ENCODE measurements around the gene KRT26. TPM values are rescaled to one million over a fixed set of nuclear protein-coding genes. Genes with fewer than 3 reads are reported as not detected.

Gene KRT26
- total RNA-seq, 1 experiment from 2014 or later = not detected

- no peak overlapping the region for H3K4me2 ChIP-seq (ENCODE audit: low read depth, low read length, poor library complexity, severe bottlenecking)
- DNase-seq = peak; percentile 43
- H3K27me3 ChIP-seq (ENCODE audit: low read length) = no peaks in the 10 kb centered on the region
- H3K4me3 ChIP-seq (ENCODE audit: low read length) = no peak overlapping the region
- H3K4me1 ChIP-seq (ENCODE audit: low read length) = no peaks in the 10 kb centered on the region
- H3K9ac ChIP-seq (ENCODE audit: low read length) = no peak overlapping the region
- H3K36me3 ChIP-seq (ENCODE audit: insufficient read depth, low read length) = no peaks in the 10 kb centered on the region
- H3K27ac ChIP-seq (ENCODE audit: low read length) = no peak overlapping the region
- H2AFZ ChIP-seq (ENCODE audit: low read length) = no peak overlapping the region
- H3K9me2 ChIP-seq (replicated peaks; ENCODE audit: insufficient read depth, low read length) = no peaks in the 10 kb centered on the region
- no peaks in the 10 kb centered on the region for H3K79me2 ChIP-seq (ENCODE audit: low read length)
- no peaks in the 10 kb centered on the region for H3K9me3 ChIP-seq (ENCODE audit: low read length)
- H4K20me1 ChIP-seq (ENCODE audit: insufficient read depth, low read depth, low read length) = no peaks in the 10 kb centered on the region
These were observed 19.9 kb upstream of the KRT26 start for GRCh38 chr17:40791787-40792436.

- Histone ChIP-seq H4K20me1 (ENCODE audit: insufficient read depth, low read depth, low read length) (no peaks in the 10 kb centered on the region), H3K9ac (ENCODE audit: low read length) (no peak overlapping the region), H3K4me1 (ENCODE audit: low read length) (no peaks in the 10 kb centered on the region), H3K4me3 (ENCODE audit: low read length) (no peak overlapping the region), H3K9me2 (replicated peaks; ENCODE audit: insufficient read depth, low read length) (no peaks in the 10 kb centered on the region), H3K4me2 (ENCODE audit: low read depth, low read length, poor library complexity, severe bottlenecking) (no peak overlapping the region), H3K36me3 (ENCODE audit: insufficient read depth, low read length) (no peaks in the 10 kb centered on the region), H3K9me3 (ENCODE audit: low read length) (no peaks in the 10 kb centered on the region), H3K27ac (ENCODE audit: low read length) (no peak overlapping the region), H3K27me3 (ENCODE audit: low read length) (no peaks in the 10 kb centered on the region), H2AFZ (ENCODE audit: low read length) (no peak overlapping the region), H3K79me2 (ENCODE audit: low read length) (no peaks in the 10 kb centered on the region)
- no peak for DNase-seq
These were observed 19.1 kb upstream of the KRT26 start for GRCh38 chr17:40791111-40791510.

- Histone ChIP-seq H2AFZ (ENCODE audit: low read length) (no peak within 1 kb of the TSS), H3K36me3 (ENCODE audit: insufficient read depth, low read length) (no peaks in the 10 kb centered on the region), H3K4me1 (ENCODE audit: low read length) (no peaks in the 10 kb centered on the region), H3K9me2 (replicated peaks; ENCODE audit: insufficient read depth, low read length) (no peaks in the 10 kb centered on the region), H3K9ac (ENCODE audit: low read length) (no peak within 1 kb of the TSS), H3K4me2 (ENCODE audit: low read depth, low read length, poor library complexity, severe bottlenecking) (no peak within 1 kb of the TSS), H3K27ac (ENCODE audit: low read length) (no peak within 1 kb of the TSS), H3K27me3 (ENCODE audit: low read length) (no peaks in the 10 kb centered on the region), H4K20me1 (ENCODE audit: insufficient read depth, low read depth, low read length) (no peaks in the 10 kb centered on the region), H3K4me3 (ENCODE audit: low read length) (no peak within 1 kb of the TSS), H3K79me2 (ENCODE audit: low read length) (no peaks in the 10 kb centered on the region), H3K9me3 (ENCODE audit: low read length) (no peaks in the 10 kb centered on the region)
- no peak for DNase-seq
These were observed 10.4 kb upstream of the KRT26 start, which contains the start of gene KRT27 for GRCh38 chr17:40782450-40782849. Gene KRT27 (minus strand): TSS chr17:40782550. CDS start chr17:40782493, 57 bp downstream.

GRCh38 chr17:40779181-40779909, 7.3 kb upstream of the KRT26 start:
- H3K4me3 ChIP-seq (ENCODE audit: low read length) = no peak overlapping the region
- no peak overlapping the region for H3K27ac ChIP-seq (ENCODE audit: low read length)
- H3K4me1 ChIP-seq (ENCODE audit: low read length) = no peaks in the 10 kb centered on the region
- H3K9ac ChIP-seq (ENCODE audit: low read length) = no peak overlapping the region
- H3K9me3 ChIP-seq (ENCODE audit: low read length) = no peaks in the 10 kb centered on the region
- H3K4me2 ChIP-seq (ENCODE audit: low read depth, low read length, poor library complexity, severe bottlenecking) = no peak overlapping the region
- H3K36me3 ChIP-seq (ENCODE audit: insufficient read depth, low read length) = no peaks in the 10 kb centered on the region
- H3K9me2 ChIP-seq (replicated peaks; ENCODE audit: insufficient read depth, low read length) = no peaks in the 10 kb centered on the region
- no peak overlapping the region for H2AFZ ChIP-seq (ENCODE audit: low read length)
- H3K79me2 ChIP-seq (ENCODE audit: low read length) = no peaks in the 10 kb centered on the region
- no peaks in the 10 kb centered on the region for H4K20me1 ChIP-seq (ENCODE audit: insufficient read depth, low read depth, low read length)
- H3K27me3 ChIP-seq (ENCODE audit: low read length) = no peaks in the 10 kb centered on the region
- no peak for DNase-seq

- H3K27me3 ChIP-seq (ENCODE audit: low read length) = no peaks in the 10 kb centered on the region
These were observed 6.5 kb upstream of the KRT26 start for GRCh38 chr17:40778461-40778860.

GRCh38 chr17:40777971-40778370, 6.0 kb upstream of the KRT26 start:
- Histone ChIP-seq H3K4me1 (ENCODE audit: low read length) (no peaks in the 10 kb centered on the region), H4K20me1 (ENCODE audit: insufficient read depth, low read depth, low read length) (no peaks in the 10 kb centered on the region), H3K36me3 (ENCODE audit: insufficient read depth, low read length) (no peaks in the 10 kb centered on the region), H3K9me3 (ENCODE audit: low read length) (no peaks in the 10 kb centered on the region), H3K9ac (ENCODE audit: low read length) (no peak overlapping the region), H3K4me3 (ENCODE audit: low read length) (no peak overlapping the region), H3K27ac (ENCODE audit: low read length) (no peak overlapping the region), H3K27me3 (ENCODE audit: low read length) (no peaks in the 10 kb centered on the region), H2AFZ (ENCODE audit: low read length) (no peak overlapping the region), H3K79me2 (ENCODE audit: low read length) (no peaks in the 10 kb centered on the region), H3K9me2 (replicated peaks; ENCODE audit: insufficient read depth, low read length) (no peaks in the 10 kb centered on the region), H3K4me2 (ENCODE audit: low read depth, low read length, poor library complexity, severe bottlenecking) (no peak overlapping the region)
- DNase-seq = no peak

More at GRCh38 chr17:40778461-40778860, 6.5 kb upstream of the KRT26 start:
- H3K4me1 ChIP-seq (ENCODE audit: low read length) = no peaks in the 10 kb centered on the region
- H3K79me2 ChIP-seq (ENCODE audit: low read length) = no peaks in the 10 kb centered on the region
- H3K36me3 ChIP-seq (ENCODE audit: insufficient read depth, low read length) = no peaks in the 10 kb centered on the region
- no peak overlapping the region for H3K27ac ChIP-seq (ENCODE audit: low read length)
- no peak overlapping the region for H3K9ac ChIP-seq (ENCODE audit: low read length)
- H2AFZ ChIP-seq (ENCODE audit: low read length) = no peak overlapping the region
- no peaks in the 10 kb centered on the region for H3K9me3 ChIP-seq (ENCODE audit: low read length)
- no peak overlapping the region for H3K4me3 ChIP-seq (ENCODE audit: low read length)
- no peak overlapping the region for H3K4me2 ChIP-seq (ENCODE audit: low read depth, low read length, poor library complexity, severe bottlenecking)
- no peak for DNase-seq
- H4K20me1 ChIP-seq (ENCODE audit: insufficient read depth, low read depth, low read length) = no peaks in the 10 kb centered on the region
- no peaks in the 10 kb centered on the region for H3K9me2 ChIP-seq (replicated peaks; ENCODE audit: insufficient read depth, low read length)

GRCh38 chr17:40777459-40777858, 5.5 kb upstream of the KRT26 start:
- no peak overlapping the region for H3K4me2 ChIP-seq (ENCODE audit: low read depth, low read length, poor library complexity, severe bottlenecking)
- H3K9me2 ChIP-seq (replicated peaks; ENCODE audit: insufficient read depth, low read length) = no peaks in the 10 kb centered on the region
- no peak overlapping the region for H3K9ac ChIP-seq (ENCODE audit: low read length)
- no peaks in the 10 kb centered on the region for H3K4me1 ChIP-seq (ENCODE audit: low read length)
- H3K4me3 ChIP-seq (ENCODE audit: low read length) = no peak overlapping the region
- H3K36me3 ChIP-seq (ENCODE audit: insufficient read depth, low read length) = no peaks in the 10 kb centered on the region
- H3K27ac ChIP-seq (ENCODE audit: low read length) = no peak overlapping the region
- no peaks in the 10 kb centered on the region for H3K9me3 ChIP-seq (ENCODE audit: low read length)
- no peak for DNase-seq
- H3K79me2 ChIP-seq (ENCODE audit: low read length) = no peaks in the 10 kb centered on the region
- H3K27me3 ChIP-seq (ENCODE audit: low read length) = no peaks in the 10 kb centered on the region
- no peak overlapping the region for H2AFZ ChIP-seq (ENCODE audit: low read length)
- no peaks in the 10 kb centered on the region for H4K20me1 ChIP-seq (ENCODE audit: insufficient read depth, low read depth, low read length)

- Histone ChIP-seq H3K27ac (ENCODE audit: low read length) (no peak overlapping the region), H3K9me3 (ENCODE audit: low read length) (no peaks in the 10 kb centered on the region), H2AFZ (ENCODE audit: low read length) (no peak overlapping the region), H3K4me3 (ENCODE audit: low read length) (no peak overlapping the region), H3K27me3 (ENCODE audit: low read length) (no peaks in the 10 kb centered on the region), H3K36me3 (ENCODE audit: insufficient read depth, low read length) (no peaks in the 10 kb centered on the region), H3K4me1 (ENCODE audit: low read length) (no peaks in the 10 kb centered on the region), H3K9ac (ENCODE audit: low read length) (no peak overlapping the region), H3K79me2 (ENCODE audit: low read length) (no peaks in the 10 kb centered on the region), H4K20me1 (ENCODE audit: insufficient read depth, low read depth, low read length) (no peaks in the 10 kb centered on the region), H3K4me2 (ENCODE audit: low read depth, low read length, poor library complexity, severe bottlenecking) (no peak overlapping the region), H3K9me2 (replicated peaks; ENCODE audit: insufficient read depth, low read length) (no peaks in the 10 kb centered on the region)
- DNase-seq = no peak
These were observed 3.9 kb upstream of the KRT26 start for GRCh38 chr17:40775945-40776344.
